IPS-18a (cell line): Measurements from ENCODE around the gene DUOXA1.

Experiments
- H3K27ac ChIP-seq: one replicate; pipeline ENCODE4 v1.5.1; 2013; ENCODE audit warnings: low read length
- H3K27me3 ChIP-seq: one replicate; pipeline ENCODE4 v1.6.1; 2013; ENCODE audit warnings: mild to moderate bottlenecking, low read length; ENCODE audit not compliant: control insufficient read depth, insufficient read depth
- H3K36me3 ChIP-seq: one replicate; pipeline ENCODE4 v1.6.1; 2013; ENCODE audit warnings: low read depth, low read length; ENCODE audit not compliant: control insufficient read depth
- H3K4me1 ChIP-seq: one replicate; pipeline ENCODE4 v1.6.1; 2013; ENCODE audit warnings: low read depth, low read length; ENCODE audit not compliant: control insufficient read depth
- H3K4me3 ChIP-seq: one replicate; pipeline ENCODE4 v1.5.1; 2013; ENCODE audit warnings: low read length
- H3K9ac ChIP-seq: one replicate; pipeline ENCODE4 v1.6.1; 2013; ENCODE audit warnings: mild to moderate bottlenecking, low read length, moderate library complexity
- H3K9me3 ChIP-seq: one replicate; pipeline ENCODE4 v1.6.1; 2013; ENCODE audit warnings: low read depth, low read length; ENCODE audit not compliant: control insufficient read depth

The DUOXA1 gene, protein sequence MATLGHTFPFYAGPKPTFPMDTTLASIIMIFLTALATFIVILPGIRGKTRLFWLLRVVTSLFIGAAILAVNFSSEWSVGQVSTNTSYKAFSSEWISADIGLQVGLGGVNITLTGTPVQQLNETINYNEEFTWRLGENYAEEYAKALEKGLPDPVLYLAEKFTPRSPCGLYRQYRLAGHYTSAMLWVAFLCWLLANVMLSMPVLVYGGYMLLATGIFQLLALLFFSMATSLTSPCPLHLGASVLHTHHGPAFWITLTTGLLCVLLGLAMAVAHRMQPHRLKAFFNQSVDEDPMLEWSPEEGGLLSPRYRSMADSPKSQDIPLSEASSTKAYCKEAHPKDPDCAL

DNA sequence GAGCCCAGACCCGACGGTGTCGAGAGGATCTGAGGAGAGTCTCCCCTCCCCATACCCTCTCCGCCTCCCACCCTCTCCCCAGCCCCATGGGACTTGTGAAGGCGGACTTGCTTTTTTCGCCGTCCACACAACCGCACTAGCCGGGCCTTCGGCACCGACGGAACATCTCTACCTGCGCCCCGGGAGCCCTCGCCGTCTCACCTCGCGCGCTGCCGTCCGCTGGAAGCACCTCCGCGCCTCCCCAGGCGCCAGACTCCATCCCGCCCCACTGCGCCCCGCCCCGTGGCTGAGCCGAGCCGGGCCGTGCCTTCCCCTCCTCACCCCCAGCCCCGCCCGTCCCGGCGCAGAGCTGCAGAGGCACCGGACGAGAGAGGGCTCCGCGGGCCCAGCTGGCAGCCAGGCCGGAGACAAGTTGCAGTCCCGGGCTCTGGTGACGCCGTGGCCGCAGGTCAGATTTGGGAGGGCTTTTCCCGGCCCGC lies at the start of gene DUOXA1, which contains the start of gene DUOX1:
Gene DUOXA1, minus strand, starts transcription at position 229 of the 479 bp plus-strand sequence. CDS start 6,865 bp downstream, outside the sequence.
Gene DUOX1, plus strand, starts transcription at position 344 of the 479 bp plus-strand sequence. CDS start 1,973 bp downstream, outside the sequence.
- Histone ChIP-seq H3K9ac (no peak within 1 kb of the TSS), H3K4me3 (peak within 1 kb of the TSS; percentile 51), H3K4me1 (no peaks in the 10 kb centered on the region), H3K27ac (no peak within 1 kb of the TSS), H3K36me3 (no peaks in the 10 kb centered on the region), H3K9me3 (no peaks in the 10 kb centered on the region), H3K27me3 (peaks cover 100% of the 10 kb centered on the region)

DNA sequence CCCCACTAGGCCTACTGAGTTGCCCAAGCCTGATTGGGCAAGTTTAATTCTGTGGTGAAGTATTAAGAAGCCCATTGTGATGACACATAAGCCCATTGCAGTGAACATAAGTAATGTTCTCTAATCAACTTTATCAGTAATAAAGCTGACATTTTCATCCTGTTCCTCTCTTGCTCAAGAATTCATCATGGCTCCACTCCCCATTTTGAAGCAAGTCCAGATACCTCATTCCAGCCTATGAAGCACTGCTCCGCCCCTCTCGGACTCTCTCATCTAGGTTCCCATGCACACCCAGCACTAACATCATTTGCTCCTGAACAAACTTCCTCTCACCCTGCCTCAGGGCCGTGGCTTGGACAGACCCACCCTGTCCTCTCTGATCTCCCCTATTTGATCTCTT lies 47.6 kb upstream of the DUOXA1 start:
- Histone ChIP-seq H3K9ac (no peak overlapping the region), H3K4me3 (no peak overlapping the region), H3K27ac (no peak overlapping the region), H3K36me3 (peaks cover 14% of the 10 kb centered on the region), H3K4me1 (peaks cover 10% of the 10 kb centered on the region), H3K27me3 (no peaks in the 10 kb centered on the region), H3K9me3 (no peaks in the 10 kb centered on the region)

DNA sequence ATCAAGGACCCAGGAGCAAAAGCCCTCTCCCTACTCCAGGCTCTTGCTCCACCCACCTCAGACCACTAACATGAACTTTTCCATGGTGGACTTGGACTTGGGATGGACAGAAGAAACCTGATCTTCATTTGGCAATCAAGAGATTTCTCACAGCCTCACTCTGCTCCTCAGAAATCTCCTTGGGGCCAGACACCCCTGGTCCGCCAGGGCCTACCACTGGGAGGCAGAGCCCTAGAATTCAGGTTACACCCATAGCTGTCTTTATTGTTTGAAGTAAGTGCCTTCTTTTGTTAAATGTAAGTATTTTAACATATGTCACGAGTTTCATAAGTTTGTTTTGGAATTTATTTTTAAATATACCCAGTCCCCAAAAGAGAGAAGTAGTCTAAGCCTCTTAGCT lies 44.9 kb upstream of the DUOXA1 start:
- no peak overlapping the region for H3K27ac ChIP-seq

DNA sequence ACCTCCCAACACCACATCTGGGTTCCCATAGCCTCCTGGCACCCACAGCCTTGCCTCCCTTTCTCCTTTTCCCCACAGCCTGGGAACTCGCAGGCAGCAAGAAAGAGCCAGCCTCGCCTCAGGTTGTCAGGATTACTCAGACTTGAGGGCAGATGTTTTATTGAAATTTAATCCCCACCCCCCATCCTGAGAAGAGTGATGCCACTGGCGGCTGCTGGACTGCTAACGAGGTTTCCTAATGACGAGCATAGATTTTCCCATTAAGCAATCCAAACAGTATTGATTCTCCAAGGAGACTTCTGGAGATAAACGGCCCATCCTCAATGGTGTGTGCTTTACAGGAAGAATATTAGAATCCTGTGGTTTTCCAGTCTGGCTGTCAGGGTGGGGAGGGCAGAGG lies 44.4 kb upstream of the DUOXA1 start:
- Histone ChIP-seq H3K4me3 (no peak overlapping the region), H3K9ac (no peak overlapping the region), H3K4me1 (peaks cover 11% of the 10 kb centered on the region), H3K36me3 (peaks cover 14% of the 10 kb centered on the region), H3K27ac (no peak overlapping the region), H3K9me3 (no peaks in the 10 kb centered on the region), H3K27me3 (no peaks in the 10 kb centered on the region)

More for the DNA sequence above, 44.9 kb upstream of the DUOXA1 start:
- Histone ChIP-seq H3K36me3 (peaks cover 14% of the 10 kb centered on the region), H3K9ac (no peak overlapping the region), H3K4me3 (no peak overlapping the region), H3K4me1 (peaks cover 8% of the 10 kb centered on the region), H3K9me3 (no peaks in the 10 kb centered on the region), H3K27me3 (no peaks in the 10 kb centered on the region)

DNA sequence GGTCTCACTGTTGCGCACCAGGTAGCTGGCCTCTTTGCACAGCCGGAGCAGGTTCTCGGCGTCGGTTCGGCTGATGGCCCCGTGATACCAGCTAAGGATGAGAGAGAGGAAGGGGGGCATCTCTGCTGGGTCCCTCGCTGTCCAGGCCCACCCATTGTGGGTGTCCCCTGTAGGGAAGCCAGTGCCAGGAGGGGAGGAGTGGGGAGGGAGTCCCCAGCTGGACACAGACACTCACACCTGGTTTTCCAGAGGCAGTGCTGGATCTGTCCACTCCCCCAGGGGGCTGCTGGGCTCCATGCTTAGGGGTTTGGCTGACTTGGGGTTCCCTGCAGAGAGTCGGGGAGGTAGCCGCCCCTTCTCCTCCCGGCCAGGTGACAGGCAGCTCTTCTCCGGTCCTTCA lies 42.2 kb upstream of the DUOXA1 start:
- Histone ChIP-seq H3K27ac (no peak overlapping the region), H3K9me3 (no peaks in the 10 kb centered on the region), H3K4me3 (no peak overlapping the region), H3K9ac (no peak overlapping the region), H3K36me3 (peaks cover 7% of the 10 kb centered on the region), H3K4me1 (peaks cover 16% of the 10 kb centered on the region), H3K27me3 (no peaks in the 10 kb centered on the region)

DNA sequence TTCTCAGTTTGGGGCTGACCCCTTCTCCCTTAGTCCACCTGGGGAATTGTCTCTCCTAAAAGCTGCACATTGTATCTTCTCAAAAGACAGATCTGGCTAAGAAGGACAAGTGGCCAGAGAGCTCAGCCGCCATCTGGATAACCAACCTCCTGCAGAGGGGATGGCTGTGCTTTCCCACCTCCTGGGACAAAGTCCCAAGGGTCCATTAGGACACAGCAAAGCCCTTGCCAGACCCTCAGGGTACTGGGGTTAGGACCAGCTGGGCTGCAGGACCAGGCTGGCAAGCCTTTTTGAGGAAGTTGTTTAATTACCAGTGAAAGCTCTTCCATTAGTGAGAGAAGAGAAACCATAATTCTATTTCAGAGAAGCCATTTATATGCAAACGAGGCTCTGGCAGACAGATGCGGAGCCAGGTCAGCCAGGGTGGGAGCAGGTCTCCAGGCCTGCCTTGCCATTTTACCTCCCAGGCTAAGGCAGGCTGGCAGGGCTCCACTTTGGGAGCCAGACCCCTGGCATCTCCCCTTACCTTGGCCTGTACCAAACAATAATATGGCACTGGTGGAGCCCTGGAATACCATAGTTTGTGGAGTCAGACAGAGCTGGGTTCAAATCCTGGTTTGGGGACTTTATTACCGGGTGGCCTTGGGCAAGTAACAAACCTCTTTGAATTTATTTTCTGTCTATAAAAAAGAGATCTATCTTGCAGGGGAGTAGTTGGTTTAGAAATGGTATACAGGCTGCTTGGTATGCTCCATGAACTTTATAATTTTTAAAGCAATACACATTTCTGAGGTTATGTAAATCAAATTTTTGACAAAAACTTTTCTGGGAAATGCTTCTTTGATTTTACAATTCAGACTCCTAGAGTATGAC lies 40.2 kb upstream of the DUOXA1 start:
- peaks cover under 1% of the 10 kb centered on the region for H3K36me3 ChIP-seq
- H3K9ac ChIP-seq: no peak overlapping the region
- H3K4me3 ChIP-seq: no peak overlapping the region
- H3K27ac ChIP-seq: no peak overlapping the region
- no peaks in the 10 kb centered on the region for H3K9me3 ChIP-seq
- H3K27me3 ChIP-seq: no peaks in the 10 kb centered on the region
- peaks cover 16% of the 10 kb centered on the region for H3K4me1 ChIP-seq

DNA sequence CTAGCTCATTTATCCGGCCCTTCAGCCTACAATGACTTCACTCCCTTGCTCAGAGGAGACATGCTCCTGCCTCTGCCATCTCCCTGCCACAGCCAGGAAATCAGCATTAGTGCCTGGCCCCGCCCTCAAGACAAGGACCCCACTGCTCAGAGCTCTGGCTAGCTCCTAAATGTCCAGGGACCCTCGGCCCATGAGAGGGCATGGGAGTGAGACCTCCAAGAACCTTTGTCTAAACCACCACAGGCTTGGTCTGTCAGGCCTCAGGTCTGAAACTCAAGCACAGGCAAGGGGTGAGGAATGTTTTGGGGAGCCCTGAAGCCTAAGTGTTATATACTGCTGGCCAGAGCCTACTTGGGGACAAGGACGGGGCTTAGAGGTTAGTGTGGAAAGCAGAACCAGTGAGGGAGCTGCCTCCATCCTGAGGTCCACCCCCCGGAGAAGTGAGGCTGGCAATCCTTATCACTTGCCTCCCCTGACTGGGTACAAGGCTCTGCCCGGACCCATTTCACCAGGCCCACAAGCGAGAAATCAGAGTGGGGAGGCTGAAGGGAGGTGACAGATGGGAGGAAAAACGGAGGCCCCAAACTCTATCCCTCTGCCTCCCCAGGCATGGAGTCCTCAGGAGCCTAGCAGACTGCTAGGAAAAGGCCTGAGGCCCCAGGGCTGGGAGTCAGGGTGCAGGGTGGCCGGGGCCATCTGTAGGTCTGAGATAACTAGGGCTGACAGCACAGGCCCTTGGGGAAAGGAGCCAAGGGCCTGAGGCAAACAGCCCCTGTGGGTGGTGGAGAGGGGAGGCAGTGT lies 39.3 kb upstream of the DUOXA1 start:
- Histone ChIP-seq H3K9ac (no peak overlapping the region), H3K27ac (no peak overlapping the region), H3K4me3 (no peak overlapping the region), H3K36me3 (no peaks in the 10 kb centered on the region), H3K4me1 (peaks cover 16% of the 10 kb centered on the region), H3K9me3 (no peaks in the 10 kb centered on the region), H3K27me3 (no peaks in the 10 kb centered on the region)

DNA sequence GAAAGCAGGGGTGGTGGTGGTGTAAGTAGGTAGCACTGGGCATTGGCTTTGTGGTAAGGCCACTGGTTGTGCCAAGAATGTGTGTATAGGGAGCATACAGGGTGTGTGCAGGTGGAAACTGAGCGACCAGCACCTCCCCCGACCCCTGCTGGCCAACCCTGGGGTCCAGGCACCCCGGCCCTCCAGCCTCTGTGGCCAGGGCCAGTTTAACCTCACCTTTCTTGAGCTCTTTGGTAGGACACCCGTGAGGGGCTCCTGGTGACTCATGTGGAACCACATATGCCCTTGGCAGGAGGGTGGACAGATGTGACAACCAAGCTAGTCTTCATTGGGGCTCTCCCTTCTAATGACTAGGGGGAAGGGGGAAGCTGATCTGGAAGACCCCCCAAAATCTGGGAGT lies 38.6 kb upstream of the DUOXA1 start:
- no peaks in the 10 kb centered on the region for H3K36me3 ChIP-seq
- H3K9ac ChIP-seq: no peak overlapping the region
- no peaks in the 10 kb centered on the region for H3K9me3 ChIP-seq
- peaks cover 16% of the 10 kb centered on the region for H3K4me1 ChIP-seq
- no peaks in the 10 kb centered on the region for H3K27me3 ChIP-seq
- no peak overlapping the region for H3K4me3 ChIP-seq
- no peak overlapping the region for H3K27ac ChIP-seq

DNA sequence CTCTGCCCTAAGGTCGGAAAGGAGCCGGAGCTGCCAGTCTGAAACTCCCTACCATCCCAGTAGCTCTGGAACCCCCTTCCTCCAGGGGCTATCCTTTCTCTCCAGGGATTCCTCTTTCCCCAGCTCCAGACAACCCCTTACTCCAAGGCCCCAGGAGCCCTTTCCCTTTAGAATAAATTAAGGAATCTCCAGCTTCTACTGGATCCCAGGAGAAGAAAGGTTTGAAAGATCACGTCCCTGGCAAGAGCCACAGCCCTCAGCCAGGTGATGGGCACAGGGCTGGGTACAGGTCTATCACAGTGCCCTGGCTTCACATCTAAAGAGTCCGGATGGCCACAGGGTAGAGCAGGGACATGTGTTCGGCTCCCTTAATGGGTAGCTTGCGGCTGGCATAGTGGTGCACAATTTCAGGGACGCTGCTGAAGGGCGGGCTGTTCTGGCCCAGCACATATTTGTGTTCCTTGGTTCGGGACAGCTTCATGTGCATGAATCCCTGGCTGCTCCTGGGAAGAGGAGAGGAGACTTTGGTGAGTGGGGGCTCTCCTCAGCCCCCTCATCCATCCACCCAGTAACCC lies 38.0 kb upstream of the DUOXA1 start:
- H3K27ac ChIP-seq: no peak overlapping the region
- H3K4me1 ChIP-seq: peaks cover 18% of the 10 kb centered on the region
- peak overlapping the region; percentile 78 for H3K9ac ChIP-seq
- H3K36me3 ChIP-seq: no peaks in the 10 kb centered on the region
- no peaks in the 10 kb centered on the region for H3K27me3 ChIP-seq
- H3K4me3 ChIP-seq: peak overlapping the region; percentile 71
- no peaks in the 10 kb centered on the region for H3K9me3 ChIP-seq

DNA sequence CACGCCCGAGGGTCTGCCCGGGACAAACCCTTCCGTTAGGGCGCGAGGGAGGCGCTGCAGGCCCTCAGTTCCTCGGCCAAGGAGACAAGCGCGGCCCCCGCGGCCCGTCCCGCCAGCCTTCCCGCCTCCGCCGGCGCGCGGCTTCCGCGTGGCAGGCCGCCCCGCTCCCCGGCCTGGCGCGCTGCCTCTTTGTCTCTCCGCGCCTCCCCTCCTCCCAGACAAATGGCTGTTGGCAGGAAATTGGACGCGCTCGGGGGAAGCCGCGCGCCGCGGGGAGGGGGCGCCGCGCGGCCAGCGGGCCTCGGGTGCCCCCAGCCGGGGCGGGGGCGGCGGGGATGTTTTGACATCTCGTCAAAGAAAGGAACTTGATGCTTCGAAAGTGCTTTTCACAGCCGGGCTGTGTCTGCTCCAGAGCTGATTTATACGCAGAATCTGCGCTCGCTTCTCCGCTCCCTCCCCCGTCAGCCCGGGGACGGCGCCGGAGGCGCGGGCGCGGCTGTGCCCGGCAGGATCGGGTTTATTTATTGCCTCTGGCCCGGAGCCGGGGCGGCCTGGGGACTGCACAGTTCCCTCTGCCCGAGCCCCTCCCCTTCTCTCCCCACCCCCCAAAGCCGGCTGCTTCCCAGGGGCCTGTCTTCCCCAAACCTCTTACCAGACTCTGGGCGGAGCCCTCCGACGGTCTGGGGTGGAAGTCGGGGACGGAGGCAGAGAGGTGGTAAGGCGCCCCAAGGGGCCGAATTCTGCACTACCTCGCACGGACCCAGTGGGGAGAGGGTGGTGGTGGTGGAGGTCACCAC lies 37.4 kb upstream of the DUOXA1 start:
- H3K27ac ChIP-seq: peak overlapping the region; percentile 68
- H3K36me3 ChIP-seq: no peaks in the 10 kb centered on the region
- H3K4me1 ChIP-seq: peaks cover 22% of the 10 kb centered on the region
- H3K4me3 ChIP-seq: peak overlapping the region; percentile 71
- H3K9me3 ChIP-seq: no peaks in the 10 kb centered on the region
- H3K9ac ChIP-seq: peak overlapping the region; percentile 78
- H3K27me3 ChIP-seq: no peaks in the 10 kb centered on the region
